ENCODE measurements around the gene COP1.
"Not testable (repeated sequence)": the region's sequence is repeated elsewhere in the genome, so short reads cannot be mapped to it uniquely, and the experiment has no call there.

COP1 gene

DNA sequence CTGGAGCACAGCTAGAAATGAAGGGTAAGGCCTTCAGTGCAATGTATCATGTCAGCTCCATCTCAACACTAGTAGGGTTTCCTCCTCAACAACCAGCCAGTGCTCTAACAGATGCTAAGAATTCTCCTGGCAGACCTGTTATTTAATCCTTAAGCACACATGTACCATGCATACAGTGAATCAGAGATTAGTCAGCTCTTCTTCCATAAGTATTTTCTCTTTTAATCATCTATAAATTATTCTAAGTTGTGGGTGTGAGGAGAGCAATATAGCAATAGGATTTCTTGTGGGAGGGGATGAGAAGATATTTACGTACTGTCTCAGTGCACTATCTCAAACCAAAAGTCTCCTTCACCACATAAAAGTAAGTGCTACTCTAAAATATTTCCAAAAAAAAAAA, 95.3 kb downstream of the COP1 start:
- Mint-ChIP-seq H3K27me3 (no peaks in the 10 kb centered on the region), H3K4me1 (no peaks in the 10 kb centered on the region), H3K4me3 (no peak overlapping the region), H3K9me3 (peaks cover 6% of the 10 kb centered on the region), H3K27ac (no peak overlapping the region), H3K36me3 (peaks cover 80% of the 10 kb centered on the region)
- no peak for ATAC-seq

DNA sequence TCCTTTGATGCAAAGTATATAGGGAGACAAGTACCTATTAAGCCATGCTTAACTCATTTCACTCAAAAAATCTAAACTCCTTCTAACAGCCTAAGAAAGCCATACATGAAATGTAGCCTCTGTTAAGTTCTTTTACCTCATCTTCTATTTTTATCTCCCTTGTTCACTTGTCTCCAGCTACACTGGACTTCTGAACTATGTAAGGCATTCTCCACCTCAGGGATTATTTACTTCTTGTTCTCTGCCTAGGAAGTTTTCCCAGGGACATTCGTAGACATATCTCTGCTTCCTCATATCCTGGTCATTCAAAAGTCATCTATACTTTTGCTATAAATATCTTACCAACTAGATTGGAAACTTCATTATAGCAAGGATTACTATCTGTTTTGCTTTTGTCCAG, 96.9 kb downstream of the COP1 start:
- no peak overlapping the region for H3K4me3 Mint-ChIP-seq
- no peaks in the 10 kb centered on the region for H3K27me3 Mint-ChIP-seq

DNA sequence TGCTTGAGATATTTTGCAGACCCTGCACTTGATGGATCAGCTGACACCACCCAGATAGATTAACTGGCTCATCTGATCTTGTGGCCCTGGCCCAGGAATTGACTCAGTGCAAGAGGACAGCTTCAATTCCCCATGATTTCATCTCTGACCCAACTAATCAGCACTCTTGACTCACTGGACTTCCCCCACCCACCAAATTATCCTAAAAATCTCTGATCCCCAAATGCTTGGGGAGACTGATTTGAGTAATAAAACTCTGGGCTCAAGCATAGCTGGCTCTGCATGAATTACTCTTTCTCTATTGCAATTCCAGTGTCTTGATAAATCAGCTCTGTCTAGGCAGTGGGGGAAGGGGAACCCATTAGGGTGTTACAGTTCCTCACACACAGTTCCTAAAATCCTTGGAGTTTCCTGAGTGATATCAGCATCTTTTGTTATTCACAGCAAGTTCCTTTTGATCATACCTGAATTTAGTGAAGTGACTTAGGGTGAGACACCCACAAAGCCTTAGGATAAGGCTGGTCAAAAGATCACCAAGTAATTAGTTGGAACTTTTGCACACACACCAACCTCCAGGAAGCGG, 104.2 kb downstream of the COP1 start:
- peaks cover 91% of the 10 kb centered on the region for H3K36me3 Mint-ChIP-seq
- H3K4me3 Mint-ChIP-seq = no peak overlapping the region
- no peaks in the 10 kb centered on the region for H3K4me1 Mint-ChIP-seq
- no peaks in the 10 kb centered on the region for H3K27me3 Mint-ChIP-seq
- peaks cover 19% of the 10 kb centered on the region for H3K9me3 Mint-ChIP-seq
- no peak overlapping the region for H3K27ac Mint-ChIP-seq
- ATAC-seq = no peak

More for the DNA sequence above, 96.9 kb downstream of the COP1 start:
- peaks cover 6% of the 10 kb centered on the region for H3K9me3 Mint-ChIP-seq
- H3K36me3 Mint-ChIP-seq = peaks cover 80% of the 10 kb centered on the region
- no peak overlapping the region for H3K27ac Mint-ChIP-seq
- ATAC-seq = no peak
- H3K4me1 Mint-ChIP-seq = no peaks in the 10 kb centered on the region

DNA sequence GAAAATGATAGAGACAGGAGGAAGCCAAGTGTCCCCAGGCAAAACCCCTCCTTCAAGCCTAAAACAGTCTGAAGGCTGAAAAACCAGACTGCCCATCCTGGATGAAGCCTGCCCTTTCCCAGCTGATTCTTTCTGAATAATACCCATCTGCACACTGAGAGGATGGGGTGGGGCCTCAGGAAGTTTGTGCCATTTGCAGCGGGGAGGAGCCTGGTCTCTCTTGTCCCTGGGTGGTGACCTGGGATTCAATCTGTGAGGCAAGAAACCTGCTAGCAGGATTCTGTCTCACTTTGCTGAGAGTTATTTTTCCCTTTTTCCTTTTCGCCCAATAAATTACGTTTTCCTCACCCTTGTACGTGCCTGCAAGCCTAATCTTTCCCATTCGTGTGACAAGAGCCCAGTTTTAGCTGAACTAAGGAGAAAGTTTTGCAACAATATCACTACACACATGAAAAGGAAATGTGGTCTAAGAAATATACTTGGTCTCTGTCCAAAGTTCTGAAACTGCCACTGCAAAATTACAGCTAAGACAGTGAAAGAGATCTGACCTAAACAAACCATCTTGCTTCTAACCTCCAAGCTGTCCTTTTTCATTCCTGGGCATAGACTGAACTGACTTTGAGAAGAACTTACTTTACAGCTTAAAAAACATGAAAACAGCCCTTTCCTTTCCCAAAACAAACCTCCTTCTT, 105.0 kb downstream of the COP1 start:
- no peak overlapping the region for H3K4me3 Mint-ChIP-seq
- no peaks in the 10 kb centered on the region for H3K27me3 Mint-ChIP-seq
- peaks cover 19% of the 10 kb centered on the region for H3K9me3 Mint-ChIP-seq
- peaks cover 91% of the 10 kb centered on the region for H3K36me3 Mint-ChIP-seq
- H3K27ac Mint-ChIP-seq = no peak overlapping the region
- H3K4me1 Mint-ChIP-seq = no peaks in the 10 kb centered on the region
- ATAC-seq = no peak

DNA sequence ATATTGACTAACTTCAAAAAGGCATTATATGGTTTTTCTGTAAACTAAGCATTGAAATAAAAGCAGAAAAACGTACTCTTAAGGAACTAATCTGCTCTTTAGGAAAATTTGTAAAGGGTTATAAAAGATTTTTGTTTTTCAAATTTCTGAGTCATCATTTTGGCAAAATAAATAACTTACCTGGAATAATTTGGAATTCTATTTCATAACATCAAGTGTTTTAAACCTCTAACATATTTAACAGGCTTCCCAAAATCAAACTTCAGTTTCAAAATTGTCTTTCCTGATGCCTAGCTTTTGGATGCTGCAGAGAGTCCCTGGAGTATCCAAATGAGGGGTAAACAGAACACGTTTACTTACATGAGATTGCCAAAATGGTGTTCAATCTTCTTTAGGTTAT, 108.5 kb downstream of the COP1 start:
- Mint-ChIP-seq H3K4me1 (no peaks in the 10 kb centered on the region), H3K4me3 (no peak overlapping the region), H3K27ac (no peak overlapping the region), H3K27me3 (no peaks in the 10 kb centered on the region), H3K36me3 (peaks cover 88% of the 10 kb centered on the region), H3K9me3 (peaks cover 16% of the 10 kb centered on the region)
- ATAC-seq = no peak

DNA sequence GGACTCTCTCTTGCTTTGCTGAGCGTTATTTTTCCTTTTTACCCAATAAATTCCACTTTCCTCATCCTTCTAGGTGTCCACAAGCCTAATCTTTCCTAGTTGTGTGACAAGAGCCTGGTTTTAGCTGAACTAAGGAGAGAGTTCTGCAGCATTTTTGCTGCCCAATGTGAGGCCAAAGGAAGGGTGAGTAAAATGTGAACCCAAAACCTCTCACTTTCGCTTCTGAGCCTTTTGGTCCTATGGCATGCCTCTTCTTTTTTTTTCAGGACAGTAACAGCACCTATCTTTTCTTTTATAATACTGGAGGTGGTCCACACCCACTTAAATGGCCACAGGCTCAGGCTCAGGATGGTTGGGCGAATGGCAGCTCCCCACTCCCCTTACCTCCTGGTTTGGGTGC, 111.1 kb downstream of the COP1 start:
- Mint-ChIP-seq H3K27ac (no peak overlapping the region), H3K27me3 (no peaks in the 10 kb centered on the region), H3K4me3 (no peak overlapping the region), H3K36me3 (peaks cover 72% of the 10 kb centered on the region), H3K4me1 (no peaks in the 10 kb centered on the region), H3K9me3 (peaks cover 8% of the 10 kb centered on the region)
- no peak for ATAC-seq

DNA sequence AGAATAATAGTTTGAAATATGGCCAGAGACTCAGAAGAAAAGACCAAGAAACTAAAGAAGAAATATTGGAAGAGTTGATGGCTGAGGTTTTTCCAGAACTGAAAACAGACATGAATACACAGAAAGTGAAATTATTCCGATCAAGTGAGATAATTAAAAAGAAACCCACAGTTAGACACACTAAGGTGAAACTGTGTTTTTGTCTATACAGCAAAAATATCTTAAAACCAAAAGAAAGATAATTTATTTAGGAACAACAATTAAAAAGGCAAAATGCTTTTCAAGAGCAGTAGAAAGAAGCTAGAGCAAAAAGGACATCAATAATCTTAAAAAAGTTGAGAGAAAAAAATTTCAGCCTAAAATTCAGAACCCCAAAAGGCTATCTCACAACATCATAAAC, 116.3 kb downstream of the COP1 start:
- Mint-ChIP-seq H3K4me3 (no peak overlapping the region), H3K27ac (no peak overlapping the region), H3K9me3 (peaks cover 3% of the 10 kb centered on the region), H3K36me3 (peaks cover 66% of the 10 kb centered on the region), H3K4me1 (peaks cover 10% of the 10 kb centered on the region), H3K27me3 (no peaks in the 10 kb centered on the region)
- no peak for ATAC-seq

DNA sequence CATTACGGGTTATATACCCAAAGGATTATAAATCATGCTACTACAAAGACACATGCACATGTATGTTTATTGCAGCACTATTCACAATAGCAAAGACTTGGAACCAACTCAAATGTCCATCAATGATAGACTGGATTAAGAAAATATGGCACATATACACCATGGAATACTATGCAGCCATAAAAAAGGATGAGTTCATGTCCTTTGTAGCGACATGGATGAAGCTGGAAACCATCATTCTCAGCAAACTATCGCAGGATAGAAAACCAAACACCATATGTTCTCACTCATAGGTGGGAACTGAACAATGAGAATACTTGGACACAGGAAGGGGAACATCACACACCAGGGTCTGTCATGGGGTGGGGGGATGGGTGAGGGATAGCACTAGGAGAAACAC, 119.3 kb downstream of the COP1 start:
- peaks cover 73% of the 10 kb centered on the region for H3K36me3 Mint-ChIP-seq

DNA sequence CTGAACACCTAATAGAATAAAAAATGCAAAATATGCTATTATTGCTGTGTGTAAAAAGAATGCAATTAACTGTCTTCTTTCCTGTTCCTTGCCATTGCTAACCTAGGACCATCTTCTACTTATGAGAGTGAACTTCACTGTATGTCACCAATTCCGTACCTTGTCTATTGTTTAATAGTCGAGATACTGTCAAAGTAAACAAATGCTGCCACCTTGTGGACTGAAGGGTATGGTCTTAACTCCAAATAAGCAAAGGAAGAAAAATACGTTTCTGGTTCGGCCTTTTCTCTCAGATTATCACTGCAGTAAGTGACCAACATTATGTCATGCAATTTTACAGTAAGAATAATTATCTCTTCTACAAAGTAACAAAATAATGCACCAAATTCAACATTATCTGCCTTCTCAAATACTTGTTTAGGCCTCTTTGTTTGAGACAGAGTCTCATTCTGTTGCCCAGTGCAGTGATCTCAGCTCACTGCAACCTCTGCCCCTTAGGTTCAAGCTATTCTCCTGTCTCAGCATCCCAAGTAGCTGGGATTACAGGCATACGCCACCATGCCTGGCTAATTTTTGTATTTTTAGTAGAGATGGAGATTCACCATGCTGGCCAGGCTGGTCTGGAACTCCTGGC, 133.4 kb downstream of the COP1 start:
- no peak overlapping the region for H3K4me3 Mint-ChIP-seq
- no peak for ATAC-seq
- no peaks in the 10 kb centered on the region for H3K4me1 Mint-ChIP-seq
- no peak overlapping the region for H3K27ac Mint-ChIP-seq
- peaks cover 59% of the 10 kb centered on the region for H3K36me3 Mint-ChIP-seq
- no peaks in the 10 kb centered on the region for H3K27me3 Mint-ChIP-seq
- H3K9me3 Mint-ChIP-seq = peaks cover 6% of the 10 kb centered on the region

More for the DNA sequence above, 119.3 kb downstream of the COP1 start:
- H3K27me3 Mint-ChIP-seq, ATAC-seq, H3K27ac Mint-ChIP-seq, H3K9me3 Mint-ChIP-seq, H3K4me3 Mint-ChIP-seq: not testable (repeated sequence)
- peaks cover 23% of the 10 kb centered on the region for H3K4me1 Mint-ChIP-seq

DNA sequence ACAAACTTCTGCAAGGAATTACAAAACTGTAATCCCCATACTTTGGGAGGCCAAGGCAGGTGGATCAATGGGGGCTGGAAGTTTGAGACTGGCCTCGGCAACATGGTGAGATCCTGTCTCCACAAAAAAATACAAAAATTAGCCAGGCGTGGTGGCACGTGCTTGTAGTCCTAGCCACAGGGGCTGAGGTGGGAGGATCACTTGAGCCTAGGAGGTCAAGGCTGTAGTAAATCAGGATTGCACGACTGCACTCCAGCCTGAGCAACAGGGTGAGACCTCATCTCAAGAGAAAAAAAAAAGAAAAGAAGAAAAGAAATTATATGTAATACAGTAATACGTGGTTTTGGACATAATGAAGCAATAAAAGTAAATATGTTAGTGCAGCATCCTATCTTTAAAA, 138.2 kb downstream of the COP1 start:
- Mint-ChIP-seq H3K36me3 (peaks cover 42% of the 10 kb centered on the region), H3K27me3 (no peaks in the 10 kb centered on the region), H3K27ac (no peak overlapping the region), H3K4me1 (no peaks in the 10 kb centered on the region), H3K4me3 (no peak overlapping the region), H3K9me3 (no peaks in the 10 kb centered on the region)
- no peak for ATAC-seq

DNA sequence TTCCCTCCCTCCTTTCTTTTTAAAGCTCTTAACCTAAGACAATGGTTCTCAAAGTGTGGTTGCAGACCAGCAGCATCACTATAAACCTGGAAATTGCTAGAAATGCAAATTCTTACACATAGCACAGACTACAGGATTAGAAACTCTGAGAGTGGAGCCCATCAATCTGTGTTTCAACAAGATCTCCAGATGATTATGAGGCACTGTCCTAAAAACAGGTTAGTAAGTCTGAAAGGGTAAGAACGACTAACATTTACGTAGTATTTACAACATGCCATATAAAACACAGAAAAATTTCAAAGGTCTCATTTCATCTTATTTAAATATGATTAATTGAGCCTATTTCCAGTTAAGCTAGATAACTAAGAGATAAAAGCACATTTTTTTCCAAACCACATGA, 138.8 kb downstream of the COP1 start:
- Mint-ChIP-seq H3K4me3 (no peak overlapping the region), H3K36me3 (peaks cover 42% of the 10 kb centered on the region), H3K27me3 (no peaks in the 10 kb centered on the region), H3K4me1 (no peaks in the 10 kb centered on the region), H3K9me3 (no peaks in the 10 kb centered on the region), H3K27ac (no peak overlapping the region)
- no peak for ATAC-seq

DNA sequence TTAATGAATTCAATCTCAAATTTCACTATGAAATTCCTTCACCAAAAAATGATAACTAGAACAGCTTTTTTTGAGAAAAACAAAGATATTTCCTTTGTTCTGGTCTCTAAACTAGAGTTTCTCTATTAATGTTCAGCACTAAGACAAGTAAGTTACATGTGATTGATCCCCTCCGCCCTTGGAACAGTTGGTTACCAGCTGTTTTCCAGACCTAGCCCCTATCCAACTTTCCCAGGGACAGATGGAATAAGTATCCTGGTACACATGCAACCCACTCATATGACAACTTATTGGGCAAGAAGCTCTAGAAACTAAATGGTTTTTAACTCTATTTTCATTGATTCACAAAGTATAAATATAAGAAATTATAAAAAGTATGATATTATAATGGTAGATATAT, 140.4 kb downstream of the COP1 start:
- no peaks in the 10 kb centered on the region for H3K9me3 Mint-ChIP-seq
- no peaks in the 10 kb centered on the region for H3K27me3 Mint-ChIP-seq
- H3K4me3 Mint-ChIP-seq = no peak overlapping the region
- H3K4me1 Mint-ChIP-seq = no peaks in the 10 kb centered on the region
- no peak overlapping the region for H3K27ac Mint-ChIP-seq
- peaks cover 42% of the 10 kb centered on the region for H3K36me3 Mint-ChIP-seq
- no peak for ATAC-seq

DNA sequence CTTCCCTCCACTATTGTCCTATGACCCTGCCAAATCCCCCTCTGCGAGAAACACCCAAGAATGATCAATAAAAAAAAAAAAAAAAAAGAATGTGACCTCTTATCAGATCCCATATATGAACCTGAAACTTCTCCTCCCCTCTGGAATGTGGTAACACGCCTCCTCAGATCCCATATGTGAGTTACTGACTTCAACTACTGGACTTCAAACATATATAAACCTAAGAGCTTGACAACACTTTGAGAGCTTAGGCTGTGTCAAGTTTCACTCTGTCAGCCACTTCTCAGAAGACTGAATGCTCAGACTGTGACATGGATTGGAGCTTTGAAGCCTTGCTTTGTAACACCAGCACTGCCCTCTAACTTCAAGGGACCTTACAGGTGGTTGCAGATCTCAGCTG, 148.4 kb downstream of the COP1 start:
- no peaks in the 10 kb centered on the region for H3K9me3 Mint-ChIP-seq
- H3K4me3 Mint-ChIP-seq = no peak overlapping the region
- H3K27me3 Mint-ChIP-seq = no peaks in the 10 kb centered on the region
- peaks cover 20% of the 10 kb centered on the region for H3K36me3 Mint-ChIP-seq
- ATAC-seq = no peak
- H3K27ac Mint-ChIP-seq = no peak overlapping the region
- H3K4me1 Mint-ChIP-seq = no peaks in the 10 kb centered on the region

DNA sequence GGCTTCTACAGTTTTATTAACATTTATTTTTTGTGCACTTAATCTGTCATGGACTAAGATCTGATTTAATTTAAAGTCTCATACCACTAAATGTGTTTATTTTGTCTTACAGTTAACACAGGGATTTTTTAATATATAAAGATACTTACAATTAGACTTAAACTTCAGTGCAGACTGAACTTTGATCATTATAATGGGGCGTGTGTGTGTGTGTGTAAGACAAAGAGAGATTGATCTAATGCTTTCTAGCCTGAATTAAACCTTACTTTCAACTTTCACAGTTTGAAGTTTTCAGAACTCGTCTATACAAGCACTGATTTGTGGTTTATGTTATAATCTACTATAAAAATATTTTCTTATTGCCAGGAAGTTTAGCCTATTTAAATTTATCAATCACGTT, 150.8 kb downstream of the COP1 start:
- H3K4me1 Mint-ChIP-seq = no peaks in the 10 kb centered on the region
- ATAC-seq = no peak
- no peaks in the 10 kb centered on the region for H3K9me3 Mint-ChIP-seq
- H3K4me3 Mint-ChIP-seq = no peak overlapping the region
- H3K36me3 Mint-ChIP-seq = peaks cover 14% of the 10 kb centered on the region
- no peaks in the 10 kb centered on the region for H3K27me3 Mint-ChIP-seq
- no peak overlapping the region for H3K27ac Mint-ChIP-seq

DNA sequence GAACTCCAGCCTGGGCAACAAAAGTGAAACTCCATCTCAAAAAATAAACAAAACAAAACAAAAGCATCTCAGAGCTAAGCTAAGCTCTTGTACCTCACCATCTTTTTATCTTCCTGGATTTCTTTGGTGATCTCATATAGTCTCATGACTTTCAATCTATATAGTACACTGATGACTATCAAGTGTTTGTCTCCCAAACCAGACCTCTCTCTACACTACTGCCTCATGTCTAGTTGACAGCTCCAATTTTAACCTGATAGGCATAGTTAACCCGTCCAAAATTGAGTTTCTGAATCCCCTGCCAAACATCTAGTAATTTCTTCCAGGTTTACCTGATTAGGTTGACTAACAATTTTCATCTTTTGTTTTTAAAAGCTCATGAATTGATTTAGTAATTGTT, 151.7 kb downstream of the COP1 start:
- Mint-ChIP-seq H3K36me3 (peaks cover 14% of the 10 kb centered on the region), H3K9me3 (no peaks in the 10 kb centered on the region), H3K4me1 (no peaks in the 10 kb centered on the region), H3K4me3 (no peak overlapping the region), H3K27ac (no peak overlapping the region), H3K27me3 (no peaks in the 10 kb centered on the region)
- ATAC-seq = no peak

DNA sequence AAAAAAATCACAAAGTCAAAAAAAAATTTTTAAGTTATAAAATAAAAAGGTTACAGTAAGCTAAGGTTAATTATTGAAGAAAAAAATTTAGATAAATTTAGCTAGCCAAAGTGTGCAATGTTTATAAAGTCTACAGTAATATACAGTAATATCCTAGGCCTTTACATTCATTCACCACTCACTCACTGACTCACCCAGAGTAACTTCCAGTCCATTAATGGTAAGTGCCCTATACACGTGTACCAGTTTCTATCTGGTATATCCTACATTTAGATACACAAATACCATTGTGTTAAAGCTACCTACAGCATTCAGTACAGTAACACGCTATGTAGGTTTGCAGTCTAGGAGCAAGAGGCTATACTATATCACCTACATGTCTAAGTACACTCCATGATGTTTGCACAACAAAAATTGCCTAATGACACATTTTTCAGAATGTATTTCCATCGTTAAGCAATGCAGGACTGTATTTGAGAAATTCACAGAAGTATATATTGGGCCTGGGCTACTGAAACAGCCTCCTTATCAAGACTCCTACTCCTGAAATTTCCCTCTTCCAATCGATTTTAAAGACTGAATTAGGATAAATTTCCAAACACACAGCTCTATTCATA, 155.1 kb downstream of the COP1 start:
- no peak for ATAC-seq
- Mint-ChIP-seq H3K36me3 (peaks cover 4% of the 10 kb centered on the region), H3K27me3 (no peaks in the 10 kb centered on the region), H3K9me3 (no peaks in the 10 kb centered on the region), H3K27ac (no peak overlapping the region), H3K4me1 (no peaks in the 10 kb centered on the region), H3K4me3 (no peak overlapping the region)
